Urothelium cell line (cell line): ENCODE results near the gene ASCC1.
"Not testable (repeated sequence)": the region's sequence is repeated elsewhere in the genome, so short reads cannot be mapped to it uniquely, and the experiment has no call there.

Experiments
- DNase-seq: peaks from one replicate; pipeline ENCODE4 v3.0.0; 2011; ENCODE audit warnings: low spot score, mixed read lengths
- FAIRE-seq: peaks from 2 replicates; lab custom pipeline; 2011; peaks lifted over from hg19 to GRCh38; lab: Jason Lieb, UNC

The ASCC1 gene

DNA sequence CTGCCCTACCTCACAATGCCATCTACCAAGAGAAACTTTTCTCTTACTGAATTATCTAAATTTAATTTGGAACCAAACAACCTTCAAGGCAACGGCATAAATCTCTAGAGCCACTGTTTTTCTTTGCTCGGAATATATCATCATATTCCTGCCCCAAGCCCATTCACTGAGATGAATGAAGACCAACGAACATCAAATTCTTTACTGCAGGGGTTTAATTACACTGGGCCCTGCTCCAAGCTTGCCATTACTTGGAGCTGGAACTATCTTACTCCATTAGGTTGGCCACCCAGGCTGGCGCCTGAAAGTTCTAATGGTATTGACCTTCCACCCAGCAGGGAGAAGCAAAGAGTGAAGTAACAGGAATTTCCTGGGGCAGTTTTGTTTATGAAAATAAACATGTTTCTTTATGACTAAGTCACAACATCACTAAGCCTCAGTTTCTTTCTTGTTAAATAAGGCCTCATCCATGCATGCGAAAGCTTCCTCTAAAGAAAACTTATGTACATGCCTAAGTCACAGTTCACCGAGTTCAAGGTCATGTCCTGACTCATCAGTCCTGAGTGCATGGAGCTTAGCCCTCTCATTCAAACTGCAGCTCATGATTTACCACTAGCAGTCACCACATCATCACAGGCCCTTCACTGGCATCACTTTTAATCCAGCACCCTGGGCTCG lies 42.3 kb downstream of the ASCC1 start:
- FAIRE-seq (no peak), DNase-seq (peak; percentile 11)

DNA sequence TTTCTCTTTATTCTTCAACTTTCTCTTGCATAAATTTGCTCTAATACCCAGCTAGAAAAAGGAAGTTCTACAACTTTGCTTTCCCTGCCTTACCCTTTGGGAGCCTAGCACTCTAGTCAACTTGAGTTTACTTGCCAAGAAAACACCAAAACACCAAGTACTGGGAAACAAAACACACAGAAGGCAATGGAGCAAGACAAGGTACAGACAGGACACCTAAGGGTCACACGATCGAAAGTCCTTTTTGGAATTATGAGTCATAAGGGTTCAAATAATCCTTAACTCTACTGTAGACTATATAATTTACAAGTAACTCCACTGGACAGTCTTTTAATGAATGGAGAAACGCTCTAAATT lies 42.8 kb downstream of the ASCC1 start:
- DNase-seq (no peak), FAIRE-seq (no peak)

DNA sequence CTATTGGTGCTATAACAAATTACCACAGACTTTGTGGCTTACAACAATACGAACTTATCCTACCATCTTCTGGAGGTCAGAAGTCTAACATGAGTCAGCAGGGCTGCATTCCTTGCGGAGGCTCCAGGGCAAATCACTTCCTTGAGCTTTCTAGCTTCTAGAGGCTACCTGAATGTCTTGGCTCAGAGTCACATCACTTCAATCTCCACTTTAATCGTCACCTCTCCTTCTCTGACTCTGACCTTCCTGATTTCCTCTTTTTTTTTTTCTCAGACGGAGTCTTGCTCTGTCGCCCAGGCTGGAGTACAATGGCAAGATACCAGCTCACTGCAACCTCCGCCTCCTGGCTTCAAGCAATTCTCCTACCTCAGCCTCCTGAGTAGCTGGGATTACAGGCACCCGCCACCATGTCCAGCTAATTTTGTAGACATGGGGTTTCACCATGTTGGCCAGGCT lies 44.9 kb downstream of the ASCC1 start:
- DNase-seq (peak; percentile 79), FAIRE-seq (peak; percentile 23)

DNA sequence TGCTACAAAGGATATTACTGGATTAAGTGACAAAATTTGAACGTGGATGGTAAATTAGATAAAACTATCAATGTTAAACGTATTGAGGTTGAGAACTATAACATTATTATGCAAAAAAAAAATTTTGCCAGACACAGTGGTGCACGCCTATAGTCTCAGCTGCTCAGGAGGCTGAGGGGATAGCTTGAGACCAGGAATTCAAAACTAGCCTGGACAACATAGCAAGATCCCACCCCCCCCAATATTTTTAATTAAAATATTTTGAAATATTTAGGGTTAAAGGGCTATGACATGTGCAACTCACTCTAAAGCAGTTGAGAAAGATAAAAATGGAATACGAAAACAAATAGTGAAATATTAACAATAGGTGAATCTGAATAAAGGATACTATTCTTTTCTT lies 45.3 kb downstream of the ASCC1 start:
- no peak for DNase-seq
- no peak for FAIRE-seq

DNA sequence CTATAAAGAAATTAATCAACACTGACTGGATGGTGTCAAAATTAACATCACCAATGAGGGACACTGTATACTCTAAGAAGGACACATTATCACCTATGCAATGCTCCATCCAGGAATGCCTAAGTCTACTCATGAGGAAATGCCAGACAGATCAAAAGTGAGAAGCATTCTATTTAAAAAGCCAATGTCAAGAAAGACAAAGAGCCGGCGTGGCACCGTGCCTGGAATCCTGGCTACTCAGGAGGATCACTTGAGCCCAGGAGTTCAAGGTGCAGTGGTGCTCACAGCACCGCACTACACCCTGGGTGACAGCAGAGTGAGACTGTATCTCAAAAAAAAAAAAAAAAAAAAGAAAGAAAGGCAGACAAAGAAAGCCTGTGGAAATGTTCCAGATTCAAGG lies 45.8 kb downstream of the ASCC1 start:
- no peak for FAIRE-seq
- DNase-seq, result peak; percentile 40

DNA sequence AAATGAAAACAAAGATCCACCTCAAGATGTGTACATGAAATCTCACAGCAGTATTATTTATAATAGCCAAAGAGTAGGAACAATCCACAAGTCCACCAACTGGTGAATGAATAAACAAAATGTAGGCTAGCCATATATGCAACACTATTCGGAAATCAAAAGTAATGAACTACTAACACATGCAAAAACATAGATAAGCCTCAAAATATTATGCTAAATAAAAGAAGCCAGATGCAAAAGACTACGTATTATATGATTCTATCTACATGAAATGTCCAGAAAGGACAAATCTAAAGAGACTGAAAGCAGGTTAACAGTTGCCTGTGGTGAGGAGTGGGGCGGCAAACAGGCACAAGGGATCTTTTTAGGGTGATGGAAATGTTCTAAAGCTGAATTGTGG lies 49.0 kb downstream of the ASCC1 start:
- DNase-seq (no peak), FAIRE-seq (no peak)

DNA sequence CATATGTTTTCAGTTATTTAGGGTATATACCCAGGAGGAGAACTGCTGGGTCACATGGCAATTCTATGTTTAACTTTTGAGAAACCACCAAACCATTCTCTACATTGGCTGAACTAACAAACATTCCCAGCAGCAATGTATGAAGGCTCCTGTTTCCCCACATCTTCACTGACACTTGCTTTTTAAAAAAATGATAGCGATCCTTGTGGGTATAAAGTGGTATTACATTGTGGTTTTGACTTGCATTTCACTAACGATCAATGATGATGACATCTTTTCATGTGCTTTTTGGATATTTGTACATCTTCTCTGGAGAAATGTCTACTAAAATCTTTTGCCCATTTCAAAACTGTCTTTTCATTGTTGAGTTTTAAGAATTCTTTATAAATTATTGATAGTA lies 51.5 kb downstream of the ASCC1 start:
- DNase-seq (peak; percentile 27), FAIRE-seq (no peak)

DNA sequence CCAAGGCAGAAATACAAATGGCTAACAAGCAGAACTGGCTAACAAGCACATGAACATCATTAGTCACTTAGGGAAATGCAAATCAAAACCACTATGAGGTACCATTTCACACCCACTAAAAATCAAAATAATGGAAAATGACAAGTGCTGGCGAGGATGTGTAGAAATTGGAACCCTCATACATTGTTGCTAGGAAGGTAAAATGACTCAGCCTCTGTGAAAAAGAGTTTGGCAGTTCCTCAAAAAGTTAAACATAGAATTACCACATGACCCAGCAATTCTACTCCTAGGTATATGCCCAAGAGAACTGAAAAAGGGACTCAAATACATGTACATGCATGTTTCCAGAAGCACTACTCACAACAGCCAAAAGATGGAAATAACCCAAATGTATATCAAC lies 53.1 kb downstream of the ASCC1 start:
- FAIRE-seq, result no peak
- no peak for DNase-seq

DNA sequence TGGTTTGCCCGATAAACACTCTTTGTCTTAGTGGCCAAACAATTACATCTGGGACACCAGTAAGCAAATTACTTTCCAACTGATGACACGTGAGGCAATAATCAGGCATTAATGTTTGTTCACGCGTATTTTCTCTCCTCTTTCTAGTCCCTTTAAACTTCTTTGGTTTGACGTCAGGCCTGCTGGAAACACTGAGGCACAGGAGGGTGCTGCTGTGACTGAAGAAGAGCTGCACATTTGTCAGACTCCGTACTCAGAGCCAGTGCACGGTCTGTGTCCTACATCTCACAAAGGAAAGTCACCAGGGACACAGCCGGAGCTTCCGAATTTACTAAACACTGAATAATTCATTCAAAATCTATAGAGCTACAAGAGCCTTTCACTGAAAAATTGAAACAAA lies 57.9 kb downstream of the ASCC1 start:
- FAIRE-seq, result no peak
- no peak for DNase-seq

DNA sequence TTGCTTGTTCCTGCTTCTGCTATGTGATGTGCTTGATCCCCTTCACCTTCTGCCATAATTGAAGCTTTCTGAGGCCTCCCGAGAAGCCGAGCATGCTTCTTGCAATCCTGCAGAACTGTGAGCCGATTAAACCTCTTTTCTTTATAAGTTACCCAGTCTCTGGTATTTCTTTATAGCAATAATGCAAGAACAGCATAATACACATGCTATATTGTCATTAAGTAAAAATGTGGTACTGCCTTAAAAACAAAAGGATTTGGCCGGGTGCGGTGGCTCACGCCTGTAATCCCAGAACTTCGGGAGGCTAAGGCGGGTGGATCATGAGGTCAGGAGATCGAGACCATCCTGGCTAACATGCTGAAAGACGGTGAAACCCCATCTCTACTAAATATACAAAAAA lies 59.9 kb downstream of the ASCC1 start:
- no peak for FAIRE-seq
- no peak for DNase-seq

DNA sequence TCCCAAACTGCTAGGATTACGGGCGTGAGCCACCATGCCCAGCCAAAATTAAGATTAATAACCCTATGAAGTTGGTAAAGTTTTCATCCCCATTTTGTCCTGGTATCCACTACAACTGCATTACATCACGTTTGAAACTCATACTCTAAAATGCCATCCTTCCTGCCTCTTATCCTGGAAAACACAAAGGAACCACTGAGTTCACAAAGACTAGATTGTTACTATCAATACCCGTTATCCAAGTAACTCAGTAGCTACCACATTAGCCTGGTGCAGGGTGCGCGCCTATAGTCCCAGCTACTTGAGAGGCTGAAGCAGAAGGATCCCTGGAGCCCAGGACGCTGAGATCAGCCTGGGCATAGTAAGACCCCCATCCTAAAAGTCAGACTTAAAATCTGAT lies 63.8 kb downstream of the ASCC1 start:
- FAIRE-seq, result no peak

DNA sequence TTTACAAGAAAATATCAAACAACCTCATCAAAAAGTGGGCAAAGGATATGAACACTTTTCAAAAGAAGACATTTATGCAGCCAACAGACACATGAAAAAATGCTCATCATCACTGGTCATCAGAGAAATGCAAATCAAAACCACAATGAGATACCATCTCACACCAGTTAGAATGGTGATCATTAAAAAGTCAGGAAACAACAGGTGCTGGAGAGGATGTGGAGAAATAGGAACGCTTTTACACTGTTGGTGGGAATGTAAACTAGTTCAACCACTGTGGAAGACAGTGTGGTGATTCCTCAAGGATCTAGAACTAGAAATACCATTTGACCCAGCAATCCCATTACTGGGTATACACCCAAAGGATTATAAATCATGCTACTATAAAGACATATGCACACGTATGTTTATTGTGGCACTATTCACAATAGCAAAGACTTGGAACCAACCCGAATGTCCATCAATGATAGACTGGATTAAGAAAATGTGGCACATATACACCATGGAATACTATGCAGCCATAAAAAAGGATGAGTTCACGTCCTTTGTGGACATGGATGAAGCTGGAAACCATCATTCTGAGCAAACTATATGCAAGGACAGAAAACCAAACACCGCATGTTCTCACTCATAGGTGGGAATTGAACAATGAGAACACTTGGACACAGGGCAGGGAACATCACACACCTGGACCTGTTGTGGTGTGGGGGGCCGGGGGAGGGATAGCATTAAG lies 65.2 kb downstream of the ASCC1 start:
- not testable (repeated sequence) for DNase-seq, FAIRE-seq

More for the DNA sequence above, 63.8 kb downstream of the ASCC1 start:
- DNase-seq, result no peak

DNA sequence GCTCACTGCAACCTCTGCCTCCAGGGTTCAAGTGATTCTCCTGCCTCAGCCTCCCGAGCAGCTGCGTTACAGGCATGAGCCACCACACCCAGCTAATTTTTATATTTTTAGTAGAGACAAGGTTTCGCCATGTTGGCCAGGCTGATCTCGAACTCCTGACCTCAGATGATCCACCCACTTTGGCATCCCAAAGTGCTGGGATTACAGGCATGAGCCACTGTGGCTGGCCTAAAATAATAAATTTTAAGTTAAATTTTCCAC lies 68.8 kb downstream of the ASCC1 start:
- DNase-seq, FAIRE-seq: not testable (repeated sequence)

DNA sequence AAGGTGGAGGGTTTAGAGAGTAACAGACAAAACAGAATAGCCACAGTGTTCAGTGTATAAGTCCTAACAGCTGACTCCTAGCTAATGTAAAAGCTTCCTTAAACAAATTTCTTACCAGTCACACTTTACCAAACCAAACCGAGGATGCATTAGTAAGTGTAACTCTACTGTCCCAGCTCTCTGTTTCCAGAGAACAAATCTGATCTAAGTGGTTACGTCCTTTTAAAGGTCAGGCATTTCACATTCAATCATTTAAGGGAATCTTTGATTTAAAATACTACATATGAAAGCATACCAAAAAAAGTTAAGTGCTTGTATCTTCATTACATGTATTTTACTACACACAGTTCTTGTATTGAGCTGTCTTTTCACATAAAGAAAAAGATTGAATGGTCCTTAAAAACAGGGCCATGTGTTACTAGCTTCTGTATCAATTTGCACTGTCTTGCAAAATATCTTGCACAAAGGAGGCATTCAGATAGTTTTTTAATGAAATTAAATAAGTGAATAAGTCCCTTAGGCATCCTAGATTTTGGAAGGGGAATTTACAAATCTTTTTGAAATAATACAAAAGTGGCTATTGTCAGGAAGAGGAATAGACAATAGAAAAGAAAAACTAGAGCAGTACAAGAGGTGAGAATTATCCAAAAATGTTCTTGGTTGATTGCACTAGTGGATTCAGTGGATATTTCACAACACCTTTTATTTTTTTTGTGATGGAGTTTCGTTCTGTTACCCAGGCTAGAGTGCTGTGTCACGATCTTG lies 69.3 kb downstream of the ASCC1 start:
- FAIRE-seq (no peak), DNase-seq (no peak)

DNA sequence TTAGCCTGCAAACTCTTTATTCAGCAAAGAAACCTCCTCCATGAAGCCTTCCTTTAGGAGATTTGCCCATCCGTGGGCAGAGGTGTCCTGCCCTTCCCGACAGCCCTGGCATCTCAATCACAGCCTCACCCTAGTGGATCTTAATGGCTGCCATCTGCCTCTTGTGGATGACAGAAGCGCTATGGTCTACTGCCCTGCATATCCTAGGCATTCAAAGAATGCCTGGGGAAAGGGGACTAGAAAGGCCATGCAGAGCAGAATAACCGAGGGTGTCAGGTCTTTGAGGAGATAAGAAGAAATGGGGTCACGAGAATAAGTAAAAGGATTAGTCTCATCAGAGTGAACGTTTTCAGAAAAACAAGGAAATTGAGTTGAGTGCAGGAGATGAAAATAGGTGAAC lies 70.0 kb downstream of the ASCC1 start:
- FAIRE-seq (peak; percentile 83), DNase-seq (no peak)

DNA sequence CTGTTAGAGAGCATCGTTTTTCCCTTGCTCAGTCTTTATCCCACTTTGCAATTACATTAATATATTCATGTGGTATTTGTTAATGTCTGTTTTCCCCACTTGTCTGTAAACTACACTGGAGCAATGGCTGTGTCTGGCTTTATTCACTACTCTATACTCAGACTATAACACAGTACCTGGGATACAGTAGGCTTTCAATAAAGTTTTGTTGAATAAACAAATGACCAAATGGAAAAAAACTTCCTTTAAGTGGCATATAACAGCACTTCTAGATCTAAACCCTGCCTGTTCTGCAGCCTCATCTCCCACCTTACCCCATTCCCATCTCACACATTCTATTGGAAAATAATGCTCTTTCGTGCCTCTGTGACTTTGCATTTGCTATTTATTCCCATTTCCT lies 70.4 kb downstream of the ASCC1 start:
- no peak for FAIRE-seq
- no peak for DNase-seq

DNA sequence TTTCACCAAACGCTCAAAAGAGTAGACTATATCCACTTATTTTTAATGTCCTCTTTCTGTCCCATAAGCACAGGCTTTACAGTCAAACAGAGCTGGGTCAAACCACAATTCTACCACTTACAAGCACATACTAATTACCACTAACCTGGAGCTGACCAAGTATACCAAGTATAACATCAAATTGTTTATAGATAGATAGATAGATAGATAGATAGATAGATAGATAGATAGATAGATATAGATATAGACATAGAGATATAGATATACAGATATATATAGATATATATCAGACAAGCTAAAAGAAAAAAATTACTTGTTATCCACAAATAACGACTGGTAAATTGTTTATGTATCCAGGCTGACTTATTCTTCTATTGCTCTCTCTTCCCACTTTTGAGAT lies 75.2 kb downstream of the ASCC1 start:
- DNase-seq, result no peak
- FAIRE-seq, result no peak

DNA sequence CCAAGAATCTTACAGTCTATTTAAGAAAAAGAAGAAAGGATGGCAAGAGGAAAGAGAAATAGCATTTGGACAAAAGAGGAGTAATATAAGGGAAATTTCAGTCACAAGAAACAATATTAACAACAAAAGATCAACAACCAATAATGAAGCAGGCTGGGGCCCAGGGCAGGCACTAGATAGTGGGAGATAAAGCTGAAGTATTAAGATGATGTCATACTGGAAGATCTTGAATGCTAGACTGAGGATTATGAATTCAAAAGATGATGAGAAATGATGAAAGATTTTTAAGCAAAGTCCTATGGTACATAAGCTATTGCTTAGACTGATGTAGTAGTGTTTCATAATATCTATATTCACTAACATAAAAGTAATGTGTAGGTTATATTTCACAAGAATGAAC lies 75.9 kb downstream of the ASCC1 start:
- DNase-seq (no peak), FAIRE-seq (no peak)

DNA sequence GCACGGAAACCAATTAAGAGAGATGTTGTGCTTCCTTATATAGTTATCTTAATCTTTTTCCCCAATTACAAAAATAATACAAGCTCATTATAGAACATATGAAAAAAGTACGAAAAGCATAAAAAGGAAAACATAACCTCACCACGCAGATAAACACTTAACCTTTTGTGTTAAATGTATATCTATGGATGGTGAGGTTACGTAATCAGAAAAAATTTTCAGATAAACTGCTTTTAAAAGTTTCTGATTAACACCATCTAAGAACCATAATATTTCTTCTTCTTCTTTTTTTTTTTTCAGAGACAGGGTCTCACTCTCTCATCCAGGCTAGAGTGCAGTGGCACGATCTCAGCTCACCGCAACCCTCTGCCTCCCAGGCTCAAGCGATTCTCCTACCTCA lies 78.5 kb downstream of the ASCC1 start:
- no peak for FAIRE-seq
- no peak for DNase-seq

DNA sequence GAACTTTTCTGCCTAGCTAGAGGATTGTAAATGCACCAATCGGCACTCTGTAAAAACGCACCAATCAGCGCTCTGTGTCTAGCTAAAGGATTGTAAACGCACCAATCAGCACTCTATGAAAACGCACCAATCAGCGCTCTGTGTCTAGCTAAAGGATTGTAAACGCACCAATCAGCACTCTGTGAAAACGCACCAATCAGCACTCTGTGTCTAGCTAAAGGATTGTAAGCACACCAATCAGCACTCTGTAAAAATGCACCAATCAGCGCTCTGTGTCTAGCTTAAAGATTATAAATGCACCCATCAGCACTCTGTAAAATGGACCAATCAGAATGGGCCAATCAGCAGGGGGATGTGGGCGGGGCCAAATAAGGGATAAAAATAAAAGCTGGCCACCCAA lies 79.9 kb downstream of the ASCC1 start:
- not testable (repeated sequence) for FAIRE-seq, DNase-seq

DNA sequence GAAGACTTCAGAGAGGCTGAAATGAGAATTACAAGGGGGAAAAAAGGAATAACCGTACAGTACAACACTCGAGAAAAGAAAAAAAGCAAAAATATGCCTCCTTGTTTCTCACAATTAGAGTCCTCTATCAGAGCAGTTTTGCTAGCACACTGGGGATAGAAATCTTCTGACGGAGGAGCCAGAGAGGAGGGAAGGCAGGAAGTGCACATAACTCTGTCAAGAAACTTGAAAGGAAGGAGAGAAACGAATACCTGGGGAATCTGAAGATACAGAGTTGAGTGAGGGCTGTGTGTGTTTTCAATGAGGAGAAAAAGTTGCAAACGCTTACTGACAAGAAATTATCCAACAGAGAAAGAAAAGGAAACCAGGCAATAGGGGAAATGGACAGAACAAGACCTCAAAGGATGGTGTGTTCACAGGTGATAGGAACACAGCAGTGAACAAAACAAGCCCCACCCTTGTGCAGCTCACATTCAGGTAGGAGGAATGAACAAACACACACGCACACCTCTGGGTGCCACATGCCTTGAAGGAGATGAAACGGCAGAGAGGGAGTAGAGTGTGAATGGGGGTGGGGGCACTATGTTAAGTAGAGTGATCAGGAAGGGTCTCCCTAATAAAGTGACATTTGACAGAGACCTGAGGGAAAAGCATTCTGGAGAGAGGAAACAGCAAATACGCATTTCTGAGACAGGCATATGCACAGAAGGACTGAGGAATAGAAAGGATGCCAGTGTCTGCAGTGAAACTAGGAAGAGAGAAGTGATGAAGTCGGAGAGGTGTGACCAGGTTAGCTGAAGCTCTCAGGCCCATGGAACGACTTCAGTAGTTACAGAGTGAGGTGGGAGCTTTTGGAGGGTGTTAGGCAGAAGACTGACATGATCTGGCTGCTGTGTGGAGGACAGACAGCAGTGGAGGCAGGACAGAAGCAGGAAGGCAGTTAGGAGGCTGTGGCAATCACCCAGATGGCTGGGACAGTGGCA lies 81.0 kb downstream of the ASCC1 start:
- no peak for DNase-seq
- FAIRE-seq, result no peak
